Left lobe of liver (tissue), 2 donors: ENCODE measurements around the gene MPL. TPM values are rescaled to one million over a fixed set of nuclear protein-coding genes. Genes with fewer than 3 reads are reported as not detected.

Experiments
- ATAC-seq: fragments of 200-7000 bp; cut with Tn5 transposase; one replicate; pipeline ENCODE4 v1.9.1; 2020; ENCODE audit warnings: mild to moderate bottlenecking, moderate library complexity
- DNase-seq: peaks from one replicate; pipeline ENCODE4 v3.0.0-alpha.2; 2020; ENCODE audit warnings: low spot score
- total RNA-seq: library from RNA; stranded (reverse); gene quantifications from one replicate; pipeline ENCODE4 v1.2.1, GENCODE V29; 2021
- donor health status: DM: no; HTN: no; CAD: no; lungs with moderate emphysema.
- donor health status: DM: no; HTN: yes; CAD: no.

The MPL gene
- total RNA-seq, 1 donor from 2014 or later, result 0.15 TPM

DNA sequence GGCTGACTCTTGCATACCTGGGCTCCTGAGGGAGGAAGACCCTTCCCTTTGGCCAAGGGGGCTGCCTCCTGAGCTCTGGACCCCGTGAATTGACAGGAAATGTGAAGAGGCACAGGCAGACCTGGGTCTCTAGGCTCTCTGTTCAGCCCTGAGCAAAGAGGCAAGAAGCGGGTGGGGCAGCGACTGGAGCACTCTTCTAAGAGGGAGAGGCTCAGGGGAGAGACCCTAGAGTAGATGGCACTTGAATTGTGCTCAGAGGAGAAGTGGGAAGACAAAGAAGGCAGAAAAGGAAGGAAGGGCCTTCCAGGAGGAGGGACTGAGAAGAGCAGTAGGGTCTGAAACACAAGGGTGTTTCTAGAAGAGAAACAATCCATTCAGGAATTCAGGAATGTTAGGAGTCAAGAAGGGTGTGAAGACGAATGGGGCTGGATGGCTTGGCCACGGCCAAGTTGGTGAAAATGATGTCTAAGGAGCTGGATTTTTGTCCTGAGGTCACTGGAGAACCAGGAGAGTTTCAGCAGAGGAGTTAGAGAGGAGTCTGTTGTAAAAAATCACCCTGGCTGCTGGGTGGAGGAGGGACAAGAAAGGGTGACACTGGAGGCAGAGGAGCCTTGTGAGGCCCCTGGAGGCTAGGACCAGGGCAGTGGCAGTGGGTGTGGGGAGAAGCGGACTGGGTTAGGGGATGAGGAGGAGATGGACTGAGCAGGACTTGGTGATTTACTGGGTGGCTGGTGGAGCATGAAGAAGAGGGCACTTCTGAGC, 31.5 kb upstream of the MPL start:
- ATAC-seq (no peak), DNase-seq (no peak)

DNA sequence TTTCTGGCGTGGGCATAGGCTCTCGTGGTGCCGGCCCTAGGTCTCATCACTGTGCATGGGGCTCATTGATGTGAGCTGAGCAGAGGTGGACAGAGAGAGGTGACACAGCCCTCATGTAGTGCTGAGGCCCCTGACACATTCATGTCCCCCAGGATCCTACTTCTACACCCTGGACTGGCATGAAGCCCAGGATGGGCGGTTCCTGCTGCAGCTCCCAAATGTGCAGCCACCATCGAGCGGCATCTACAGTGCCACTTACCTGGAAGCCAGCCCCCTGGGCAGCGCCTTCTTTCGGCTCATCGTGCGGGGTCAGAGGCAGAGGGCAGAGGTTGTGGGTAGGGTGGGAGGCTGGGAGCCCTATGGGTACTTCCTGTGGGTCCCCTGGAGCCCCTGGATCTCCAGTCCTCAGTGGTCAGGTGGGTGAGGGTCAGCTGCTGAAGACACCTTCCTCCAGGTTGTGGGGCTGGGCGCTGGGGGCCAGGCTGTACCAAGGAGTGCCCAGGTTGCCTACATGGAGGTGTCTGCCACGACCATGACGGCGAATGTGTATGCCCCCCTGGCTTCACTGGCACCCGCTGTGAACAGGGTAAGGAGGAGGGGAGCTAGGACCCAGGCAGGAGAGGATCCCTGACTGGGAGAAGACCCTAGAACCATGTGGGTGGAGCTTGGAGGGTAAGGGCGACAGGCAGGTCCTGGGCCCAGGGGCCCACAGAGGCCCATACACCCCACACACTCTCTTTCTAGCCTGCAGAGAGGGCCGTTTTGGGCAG, 30.7 kb upstream of the MPL start:
- ATAC-seq, result peak; percentile 16
- DNase-seq, result no peak

DNA sequence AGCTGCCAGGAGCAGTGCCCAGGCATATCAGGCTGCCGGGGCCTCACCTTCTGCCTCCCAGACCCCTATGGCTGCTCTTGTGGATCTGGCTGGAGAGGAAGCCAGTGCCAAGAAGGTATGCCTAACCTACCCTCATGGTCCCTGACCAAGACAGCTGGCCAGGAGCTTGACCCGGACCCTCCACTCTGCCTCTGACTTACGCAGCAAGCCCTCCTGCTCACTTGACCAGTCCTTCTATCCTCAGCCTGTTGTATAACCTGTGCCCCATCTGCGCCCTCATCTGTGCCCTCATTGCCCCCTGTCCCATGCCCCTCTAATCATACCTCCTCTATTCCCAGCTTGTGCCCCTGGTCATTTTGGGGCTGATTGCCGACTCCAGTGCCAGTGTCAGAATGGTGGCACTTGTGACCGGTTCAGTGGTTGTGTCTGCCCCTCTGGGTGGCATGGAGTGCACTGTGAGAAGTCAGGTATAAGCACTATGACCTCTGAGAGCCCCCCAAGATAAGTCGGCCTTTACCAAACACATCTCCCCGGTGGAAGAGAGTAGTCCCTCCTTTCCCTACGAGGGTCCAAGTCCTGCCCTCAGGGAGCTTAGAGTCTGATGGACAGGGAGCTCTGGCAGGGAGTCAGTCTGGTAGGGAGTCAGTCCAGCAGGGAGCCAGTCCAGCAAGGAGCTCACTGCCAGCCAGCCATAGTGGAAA, 30.0 kb upstream of the MPL start:
- no peak for DNase-seq
- ATAC-seq, result no peak

GRCh38 chr1:43308635-43309404, 28.8 kb upstream of the MPL start:
- ATAC-seq, result no peak
- no peak for DNase-seq

GRCh38 chr1:43309405-43310025, 28.1 kb upstream of the MPL start:
- DNase-seq (no peak), ATAC-seq (no peak)

DNA sequence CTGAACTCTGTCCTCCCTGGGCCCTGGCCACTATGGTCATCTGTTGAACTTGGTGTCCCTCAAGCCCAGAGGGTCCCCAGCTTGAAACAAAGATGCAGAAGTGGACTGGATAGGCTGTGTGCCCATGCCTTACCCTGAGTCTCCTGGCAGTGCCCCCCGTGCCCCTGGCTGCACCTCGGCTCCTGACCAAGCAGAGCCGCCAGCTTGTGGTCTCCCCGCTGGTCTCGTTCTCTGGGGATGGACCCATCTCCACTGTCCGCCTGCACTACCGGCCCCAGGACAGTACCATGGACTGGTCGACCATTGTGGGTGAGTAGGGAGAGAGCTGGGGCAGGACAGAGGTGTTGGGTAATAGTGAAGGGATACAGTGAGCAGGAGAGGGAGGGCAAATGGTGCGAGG, 26.1 kb upstream of the MPL start:
- ATAC-seq, result no peak
- DNase-seq, result no peak

GRCh38 chr1:43312212-43312623, 25.4 kb upstream of the MPL start:
- ATAC-seq (peak; percentile 61), DNase-seq (peak; percentile 62)

DNA sequence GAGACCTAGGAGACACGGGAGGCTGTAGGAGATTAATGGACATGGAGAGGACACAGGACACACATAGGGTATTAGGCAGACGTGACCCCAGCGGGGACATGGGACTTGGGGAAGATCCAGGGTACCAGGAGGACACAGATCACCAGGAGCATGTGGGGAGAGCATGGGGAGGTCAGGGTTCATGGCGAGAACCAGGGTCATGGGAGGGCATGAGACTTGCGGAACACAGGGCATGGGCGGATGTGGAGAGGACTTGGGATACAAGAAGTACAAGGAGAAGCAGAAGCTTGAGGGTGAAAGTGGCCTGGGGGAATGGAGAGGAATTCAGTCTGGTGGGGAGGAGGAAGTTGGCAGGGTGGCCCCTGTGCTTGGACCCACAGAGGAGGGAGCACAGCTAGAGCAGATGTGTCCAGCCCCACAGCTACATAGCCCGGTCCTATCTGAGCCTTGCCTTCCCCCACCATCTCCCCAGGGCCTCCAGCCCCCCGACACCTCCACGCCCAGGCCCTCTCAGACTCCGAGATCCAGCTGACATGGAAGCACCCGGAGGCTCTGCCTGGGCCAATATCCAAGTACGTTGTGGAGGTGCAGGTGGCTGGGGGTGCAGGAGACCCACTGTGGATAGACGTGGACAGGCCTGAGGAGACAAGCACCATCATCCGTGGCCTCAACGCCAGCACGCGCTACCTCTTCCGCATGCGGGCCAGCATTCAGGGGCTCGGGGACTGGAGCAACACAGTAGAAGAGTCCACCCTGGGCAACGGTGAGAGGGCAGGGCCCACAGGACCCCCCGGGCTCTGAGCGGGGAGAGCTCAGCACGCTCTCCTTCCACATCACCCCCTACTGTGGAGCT, 24.7 kb upstream of the MPL start:
- DNase-seq (peak; percentile 93), ATAC-seq (peak; percentile 84)

- ATAC-seq, result peak; percentile 73
- peak; percentile 90 for DNase-seq
These were observed 23.8 kb upstream of the MPL start for GRCh38 chr1:43313771-43314170.

- no peak for ATAC-seq
- no peak for DNase-seq
These were observed 23.4 kb upstream of the MPL start for GRCh38 chr1:43314233-43314632.

DNA sequence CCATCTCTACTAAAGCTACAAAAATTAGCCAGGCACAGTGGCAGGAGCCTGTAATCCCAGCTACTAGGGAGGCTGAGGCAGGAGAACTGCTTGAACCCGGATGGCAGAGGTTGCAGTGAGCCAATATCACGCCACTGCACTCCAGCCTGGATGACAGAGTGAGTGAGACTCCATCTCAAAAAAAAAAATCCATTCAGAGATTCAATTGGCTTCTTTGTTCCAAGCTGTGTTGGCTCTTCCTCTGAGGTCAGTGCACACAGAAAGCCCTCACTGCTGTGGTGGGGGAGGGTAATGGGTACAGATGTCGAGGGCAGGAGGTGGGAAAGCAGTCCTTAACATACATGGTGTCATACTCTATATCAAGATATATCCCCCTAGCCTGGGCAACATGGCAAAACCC, 22.1 kb upstream of the MPL start:
- DNase-seq, result no peak
- ATAC-seq, result no peak

DNA sequence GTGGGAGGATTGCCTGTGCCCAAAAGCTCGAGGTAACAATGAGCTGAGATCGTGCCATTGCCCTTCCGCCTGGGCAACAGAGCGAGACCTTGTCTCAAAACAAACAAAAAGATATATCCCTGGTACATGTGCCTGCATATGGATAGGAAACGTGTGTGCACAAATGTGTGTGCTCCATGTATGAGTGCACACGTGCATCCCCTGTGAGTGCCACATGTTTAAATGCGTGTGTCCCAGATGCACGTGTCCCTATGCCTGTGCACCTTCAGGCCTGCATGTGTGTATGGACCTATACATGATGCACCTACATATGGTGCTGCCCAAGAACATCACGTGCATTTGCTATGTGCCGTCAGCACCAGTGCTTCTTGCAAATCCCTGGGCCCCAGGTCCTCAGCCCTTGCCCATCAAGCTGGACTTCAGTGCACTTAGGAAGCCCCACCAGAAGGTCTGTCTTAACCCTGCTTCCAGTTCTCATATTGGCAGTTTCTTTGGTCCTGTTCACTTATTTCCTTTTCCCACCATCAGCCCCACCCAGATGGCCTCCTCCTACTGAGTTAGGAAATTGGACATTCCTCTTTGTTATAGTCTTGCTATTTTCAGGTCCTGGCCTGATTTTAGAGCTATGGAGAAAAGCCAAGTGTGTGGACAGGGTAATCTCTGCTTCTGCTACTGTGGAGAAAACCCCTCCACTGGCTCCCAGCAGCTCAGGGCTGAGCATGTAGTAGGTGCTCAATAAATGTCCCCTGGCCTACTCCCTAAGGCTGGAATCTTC, 21.5 kb upstream of the MPL start:
- ATAC-seq, result no peak
- DNase-seq, result no peak

DNA sequence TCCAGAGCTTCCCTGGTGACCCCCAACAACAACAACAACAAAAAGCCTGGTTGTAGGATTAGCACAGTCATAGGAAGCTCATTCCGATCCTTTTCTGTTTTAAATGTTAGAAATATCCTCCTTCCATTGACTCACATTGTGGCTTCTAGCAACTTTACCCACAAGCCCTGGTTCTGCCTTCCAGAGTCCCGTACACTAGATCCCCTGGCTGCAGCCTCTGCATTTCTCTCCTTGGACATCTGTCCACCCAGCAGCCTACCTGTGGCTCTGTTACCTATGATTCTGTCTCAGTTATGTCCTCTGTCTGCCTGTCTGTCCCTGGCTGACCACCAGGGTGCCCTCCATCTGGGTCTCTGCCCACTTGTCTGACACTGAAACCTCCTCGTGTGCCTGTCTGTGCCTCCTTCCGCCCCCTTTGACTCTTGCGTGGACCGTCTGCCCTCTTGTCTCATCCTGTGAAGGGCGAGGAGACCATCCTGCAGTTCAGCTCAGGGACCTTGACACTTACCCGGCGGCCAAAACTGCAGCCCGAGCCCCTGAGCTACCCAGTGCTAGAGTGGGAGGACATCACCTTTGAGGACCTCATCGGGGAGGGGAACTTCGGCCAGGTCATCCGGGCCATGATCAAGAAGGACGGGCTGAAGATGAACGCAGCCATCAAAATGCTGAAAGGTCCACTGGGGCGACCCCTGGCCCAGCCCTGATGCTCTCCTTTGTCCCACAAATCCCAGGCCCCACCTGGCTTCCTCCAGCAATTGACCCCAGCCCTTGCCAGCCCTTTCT, 20.7 kb upstream of the MPL start:
- no peak for ATAC-seq
- no peak for DNase-seq

DNA sequence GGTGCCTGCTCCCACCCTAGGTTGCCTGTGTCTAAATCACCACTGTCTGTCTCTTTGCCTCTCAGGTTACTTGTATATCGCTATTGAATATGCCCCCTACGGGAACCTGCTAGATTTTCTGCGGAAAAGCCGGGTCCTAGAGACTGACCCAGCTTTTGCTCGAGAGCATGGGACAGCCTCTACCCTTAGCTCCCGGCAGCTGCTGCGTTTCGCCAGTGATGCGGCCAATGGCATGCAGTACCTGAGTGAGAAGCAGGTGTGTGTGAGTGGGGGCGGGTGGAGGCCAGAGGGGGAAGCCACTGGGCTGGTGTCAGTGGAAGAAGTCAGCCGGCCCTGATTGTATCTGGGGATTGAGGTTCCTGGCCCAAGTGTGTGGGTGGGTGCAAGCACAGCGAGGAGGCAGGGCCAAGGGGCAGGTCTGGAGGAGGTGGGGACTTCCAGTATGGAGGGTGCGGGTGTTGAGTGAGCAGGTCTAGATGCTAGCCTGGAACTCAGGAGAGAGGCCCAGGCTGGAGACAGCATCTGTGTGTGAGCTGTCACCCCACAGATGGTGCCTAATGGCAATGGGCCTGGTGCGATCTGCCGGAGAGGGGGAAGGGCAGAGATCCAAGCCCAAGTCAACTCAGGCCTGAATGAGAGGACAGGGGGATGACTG, 19.7 kb upstream of the MPL start:
- DNase-seq (no peak), ATAC-seq (no peak)

GRCh38 chr1:43318831-43319230, 18.8 kb upstream of the MPL start:
- ATAC-seq (no peak), DNase-seq (no peak)

- DNase-seq (no peak), ATAC-seq (no peak)
These were observed 18.3 kb upstream of the MPL start for GRCh38 chr1:43319288-43319687.

- no peak for ATAC-seq
- DNase-seq, result no peak
These were observed 17.9 kb upstream of the MPL start for GRCh38 chr1:43319766-43320165.
